GM12878 (cell line): ENCODE data around the gene ATP6V0D1. TPM values are rescaled to one million over a fixed set of nuclear protein-coding genes. Genes with fewer than 3 reads are reported as not detected.
A peak's percentile ranks its signal among the peaks of the same experiment; 100 is the strongest.

Experiments
- ATAC-seq: fragments of 200-7000 bp; cut with Tn5 transposase; 3 replicates; pipeline ENCODE4 v1.9.1; 2020; ENCODE audit warnings: mild to moderate bottlenecking, moderate library complexity
- BruUV-seq: library from RNA; stranded (reverse); fragments of 400-500 nt; replicated peaks from 2 replicates; lab custom pipeline; 2021; lab: Mats Ljungman, UMichigan
- CTCF ChIA-PET: fragments of 300-600 bp; sonication (Branson Sonifier 250); formaldehyde crosslinking; extraction: SDS; loops from one replicate; lab custom pipeline; 2021; ENCODE audit warnings: inconsistent platforms; lab: Yijun Ruan, JAX
- POLR2A ChIA-PET: fragments of 350-600 bp; formaldehyde crosslinking; extraction: SDS; loops from one replicate; lab custom pipeline; 2021; ENCODE audit warnings: inconsistent platforms; lab: Charles Lee
- RAD21 ChIA-PET: fragments of 300-600 bp; sonication (Branson Sonifier 250); formaldehyde crosslinking; loops from one replicate; lab custom pipeline; 2023; ENCODE audit warnings: antibody characterized with exemption; ENCODE audit not compliant: unreplicated experiment; lab: Charles Lee
- SMC1A ChIA-PET: fragments of 300-600 bp; sonication (Branson Sonifier 250); formaldehyde crosslinking; loops from one replicate; lab custom pipeline; 2023; ENCODE audit not compliant: unreplicated experiment, uncharacterized antibody; lab: Charles Lee
- DNase-seq: peaks from one replicate; pipeline ENCODE4 v3.0.0-alpha.2; 2011; ENCODE audit warnings: low read depth, low spot score
- FAIRE-seq: peaks from 3 replicates; lab custom pipeline; 2011; peaks lifted over from hg19 to GRCh38; lab: Jason Lieb, UNC
- H2AFZ ChIP-seq: 2 replicates; pipeline ENCODE4 v1.6.0; 2011; ENCODE audit warnings: low read depth, low read length, control low read depth; ENCODE audit not compliant: control insufficient read depth
- H3K27ac ChIP-seq: 2 replicates; pipeline ENCODE4 v1.5.1; 2011; ENCODE audit warnings: control low read depth; ENCODE audit not compliant: control insufficient read depth, insufficient read depth
- H3K27me3 ChIP-seq, 2 experiments: replicated peaks in 1 of 2; 2 replicates each; pipeline versions ENCODE4 v1.6.0 to v1.6.1; 2011; ENCODE audit warnings: low read length in 1 of 2; ENCODE audit not compliant: control insufficient read depth in 2 of 2, insufficient read depth in 2 of 2
- H3K36me3 ChIP-seq, 2 experiments: 2 replicates each; pipeline ENCODE4 v1.5.1; 2011; ENCODE audit warnings: low read length in 1 of 2; ENCODE audit not compliant: control insufficient read depth in 2 of 2, insufficient read depth in 2 of 2
- H3K4me1 ChIP-seq: 2 replicates; pipeline ENCODE4 v1.6.1; 2011; ENCODE audit warnings: mild to moderate bottlenecking, low read length, moderate library complexity, mixed read lengths; ENCODE audit not compliant: control insufficient read depth, insufficient read depth
- H3K4me2 ChIP-seq: 2 replicates; pipeline ENCODE4 v1.6.0; 2011; ENCODE audit warnings: control low read depth; ENCODE audit not compliant: control insufficient read depth, insufficient read depth
- H3K4me3 ChIP-seq: fragments of 200-600 bp; sonication (generic); 2 replicates; pipeline ENCODE4 v1.5.1; 2016
- H3K79me2 ChIP-seq: 2 replicates; pipeline ENCODE4 v1.6.0; 2011; ENCODE audit warnings: low read length; ENCODE audit not compliant: control insufficient read depth, insufficient read depth
- H3K9ac ChIP-seq: 2 replicates; pipeline ENCODE4 v1.8.0; 2011; ENCODE audit warnings: low read length, control low read depth, mixed read lengths; ENCODE audit not compliant: control insufficient read depth, insufficient read depth
- H3K9me3 ChIP-seq: replicated peaks from 3 replicates; pipeline ENCODE4 v1.5.1; 2011; ENCODE audit warnings: mild to moderate bottlenecking, low read length; ENCODE audit not compliant: control insufficient read depth, insufficient read depth
- H4K20me1 ChIP-seq: 2 replicates; pipeline ENCODE4 v1.6.0; 2011; ENCODE audit not compliant: control insufficient read depth, insufficient read depth
- GATAD2B ChIP-seq: fragments of 450-650 bp; conservative IDR thresholded peaks from 2 replicates; pipeline ENCODE4 v1.6.1; 2017; ENCODE audit warnings: low read depth, mild to moderate bottlenecking, moderate library complexity
- HCFC1 ChIP-seq: fragments of 150-350 bp; IDR thresholded peaks from 2 replicates; pipeline ENCODE4 v1.6.1; 2014; ENCODE audit warnings: low read length
- HDAC2 ChIP-seq: fragments of 200-600 bp; sonication (generic); IDR thresholded peaks from 2 replicates; pipeline ENCODE4 v1.6.1; 2017
- NFYB ChIP-seq: IDR thresholded peaks from 2 replicates; pipeline ENCODE4 v1.6.1; 2011; ENCODE audit warnings: low read depth, mild to moderate bottlenecking, low read length, improper control_type of control experiment, moderate library complexity; ENCODE audit not compliant: insufficient read depth
- NR2C1 ChIP-seq: fragments of 450-650 bp; IDR thresholded peaks from 2 replicates; pipeline ENCODE4 v1.6.1; 2017; ENCODE audit warnings: antibody characterized with exemption, mild to moderate bottlenecking, moderate library complexity
- PML ChIP-seq: IDR thresholded peaks from 2 replicates; pipeline ENCODE4 v1.6.1; 2012; ENCODE audit warnings: low read length, inconsistent platforms
- POLR2AphosphoS2 ChIP-seq: IDR thresholded peaks from 2 replicates; pipeline ENCODE4 v1.6.1; 2011; ENCODE audit warnings: low read depth, mild to moderate bottlenecking, low read length, improper control_type of control experiment, moderate library complexity
- RBBP5 ChIP-seq: fragments of 200-600 bp; sonication (generic); conservative IDR thresholded peaks from 2 replicates; pipeline ENCODE4 v1.6.1; 2016
- SIN3A ChIP-seq: IDR thresholded peaks from 2 replicates; pipeline ENCODE4 v1.6.1; 2012; ENCODE audit warnings: low read depth, low read length, improper control_type of control experiment
- SMAD1 ChIP-seq: fragments of 450-650 bp; IDR thresholded peaks from 2 replicates; pipeline ENCODE4 v1.6.1; 2018; ENCODE audit warnings: mild to moderate bottlenecking, low read depth; ENCODE audit not compliant: partially characterized antibody
- SRF ChIP-seq, 2 experiments: IDR thresholded peaks; 2 replicates each; pipeline ENCODE4 v1.6.1; 2011; ENCODE audit warnings: low read depth in 2 of 2, low read length in 2 of 2, mild to moderate bottlenecking in 1 of 2, moderate library complexity in 1 of 2
- WGBS: methylation state at CpG from one replicate; pipeline ENCODE4 v1.1.6; 2016; ENCODE audit warnings: low lambda C conversion rate; ENCODE audit not compliant: insufficient replicate concordance, insufficient coverage; ENCODE audit errors: missing lambda C conversion rate; 5-methylcytosine and 5-hydroxymethylcytosine counted together
- in situ Hi-C: fragments of 300-500 bp; cut with MboI; formaldehyde crosslinking; loops from 9 replicates; pipeline ENCODE4 v1.14.3; 2018; ENCODE audit warnings: mixed read lengths
- intact Hi-C: fragments of 100-400 bp; cut with micrococcal nuclease; formaldehyde crosslinking; loops from one replicate; pipeline ENCODE4 v1.14.2; 2022; ENCODE audit not compliant: unreplicated experiment
- polyA plus RNA-seq, 11 experiments: library from polyadenylated mRNA; depleted of rRNA in 4 of 11; unstranded in 6 of 11; stranded (reverse) in 5 of 11; fragments of >200 nt; fragmentation: Nextera tagmentation in 4 of 11; fragmentation: Illumina TruSeq in 1 of 11; extraction: Ambion mirVana in 4 of 11; extraction: Trizol in 1 of 11; gene quantifications; 1 replicate in 1 of 11; 2 replicates in 10 of 11; pipeline versions ENCODE4 v1.2.1 to v1.2.3, GENCODE V29; 2011 to 2016; ENCODE audit warnings: inconsistent platforms in 2 of 11, missing spikeins in 2 of 11, low read depth in 1 of 11
- total RNA-seq, 4 experiments: library from RNA; depleted of rRNA in 3 of 4; stranded (reverse); fragments of >200 nt in 3 of 4; fragmentation: Illumina TruSeq in 1 of 4; extraction: Trizol in 1 of 4; gene quantifications; 2 replicates each; pipeline versions ENCODE4 v1.2.1 to v1.2.3, GENCODE V29; 2013 to 2021
- TF ChIP-seq, protein P1 (sequence below): IDR thresholded peaks from 2 replicates; pipeline ENCODE4 v1.6.1; 2012; ENCODE audit warnings: low read depth, low read length, improper control_type of control experiment
- TF ChIP-seq, protein P2 (sequence below): fragments of 450-650 bp; IDR thresholded peaks from 2 replicates; pipeline ENCODE4 v1.6.1; 2018; ENCODE audit warnings: mild to moderate bottlenecking, low read depth, moderate library complexity; ENCODE audit not compliant: partially characterized antibody
- TF ChIP-seq, protein P3 (sequence below): fragments of 150-350 bp; IDR thresholded peaks from 2 replicates; pipeline ENCODE4 v1.6.1; 2014; ENCODE audit warnings: mild to moderate bottlenecking, low read depth, low read length
- TF ChIP-seq, protein P4 (sequence below): fragments of 450-650 bp; IDR thresholded peaks from 2 replicates; pipeline ENCODE4 v1.6.1; 2018; ENCODE audit warnings: borderline replicate concordance, mild to moderate bottlenecking; ENCODE audit not compliant: partially characterized antibody

The ATP6V0D1 gene
- total and polyA plus RNA-seq, 10 of the 15 experiments (the other 5 are each of a cell fraction or from before 2014, with no cell fraction given) = 28.1 to 141 (median 70.3) TPM

DNA sequence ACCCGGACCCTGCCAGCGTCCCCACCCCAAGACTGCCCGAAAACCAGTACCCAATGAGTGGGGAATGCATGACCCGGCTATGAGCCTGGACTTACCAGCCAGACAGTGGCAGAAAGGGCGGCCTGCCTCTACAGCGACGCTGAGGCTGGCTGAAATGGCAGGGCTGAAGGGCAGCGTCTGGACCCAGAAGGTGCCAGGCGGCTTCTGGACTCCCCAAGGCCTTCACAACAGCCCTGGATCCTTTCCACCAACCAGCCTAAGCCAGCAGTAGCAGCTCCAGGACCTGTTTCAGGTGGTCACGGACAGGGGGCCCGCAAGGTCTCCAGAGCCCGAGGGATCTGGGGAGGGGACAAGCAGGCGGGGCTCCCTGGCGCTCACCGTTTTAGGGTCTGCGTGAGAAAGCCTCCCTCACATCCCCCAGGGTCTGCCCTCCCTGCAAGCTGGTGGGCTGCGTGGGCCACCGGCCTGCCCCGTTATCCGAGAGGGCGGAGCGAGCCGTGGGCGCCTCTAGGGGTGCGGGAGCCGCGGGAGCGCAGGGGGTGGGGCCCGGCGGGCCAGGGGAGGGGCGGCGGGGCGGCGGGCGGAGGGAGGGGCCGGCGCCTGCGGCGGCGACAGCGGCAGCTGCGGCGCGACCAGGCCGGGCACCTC is 47.4 kb upstream of the ATP6V0D1 start, which contains the start of gene RIPOR1:
RIPOR1 (plus strand) TSS at position 608 of the 648 bp plus-strand sequence. CDS start 9,618 bp downstream, outside the sequence.
- H3K27me3 ChIP-seq = no peaks in the 10 kb centered on the region
- peaks cover 34% of the 10 kb centered on the region for H3K4me1 ChIP-seq
- intact Hi-C loops = loop anchor here (10.0 kb wide), 1 partner anchor 396 kb away; no protein-coding TSS in a partner anchor
- H3K4me3 ChIP-seq = peak within 1 kb of the TSS; percentile 90
- H3K36me3 ChIP-seq = no peaks in the 10 kb centered on the region
- no peak for FAIRE-seq
- no peaks in the 10 kb centered on the region; the same call in 1 of the 2 replicates for H3K79me2 ChIP-seq
- BruUV-seq = no TSS peak
- CTCF ChIA-PET = interaction anchor here (1.1 to 11.3 kb wide), 6 partner anchors 7 to 131 kb away, joined by 3 to 131 read pairs (median 6); partner anchors contain the start of genes ACD, CARMIL2 and CTCF
- DNase-seq = no peak
- in situ Hi-C loops = no loop called here
- H4K20me1 ChIP-seq = no peaks in the 10 kb centered on the region
- peak within 1 kb of the TSS; percentile 96 for H3K4me2 ChIP-seq
- no peak within 1 kb of the TSS; the same call in 1 of the 2 replicates for H3K27ac ChIP-seq
- WGBS = 56% methylated on average over 19 of the region's 45 CpGs
- POLR2A ChIA-PET = interaction anchor here (1.6 to 5.7 kb wide), 3 partner anchors 7 to 34 kb away, joined by 4 to 56 read pairs (median 25); partner anchors contain the start of gene CTCF
- peak within 1 kb of the TSS; percentile 61 for H3K9ac ChIP-seq
- SMC1A ChIA-PET = interaction anchor here (1.4 to 1.6 kb wide), 2 partner anchors 11 to 139 kb away, joined by 5 to 6 read pairs; partner anchors contain the start of genes C16orf86 and ENKD1
- peak within 1 kb of the TSS; percentile 50 for H2AFZ ChIP-seq
- RAD21 ChIA-PET = interaction anchor here (0.6 to 2.2 kb wide), 4 partner anchors 7 to 74 kb away, joined by 3 to 25 read pairs (median 8); partner anchors contain the start of gene ATP6V0D1
- H3K9me3 ChIP-seq = no peaks in the 10 kb centered on the region
- peak; percentile 49 for ATAC-seq
- TF ChIP-seq, protein P1, sequence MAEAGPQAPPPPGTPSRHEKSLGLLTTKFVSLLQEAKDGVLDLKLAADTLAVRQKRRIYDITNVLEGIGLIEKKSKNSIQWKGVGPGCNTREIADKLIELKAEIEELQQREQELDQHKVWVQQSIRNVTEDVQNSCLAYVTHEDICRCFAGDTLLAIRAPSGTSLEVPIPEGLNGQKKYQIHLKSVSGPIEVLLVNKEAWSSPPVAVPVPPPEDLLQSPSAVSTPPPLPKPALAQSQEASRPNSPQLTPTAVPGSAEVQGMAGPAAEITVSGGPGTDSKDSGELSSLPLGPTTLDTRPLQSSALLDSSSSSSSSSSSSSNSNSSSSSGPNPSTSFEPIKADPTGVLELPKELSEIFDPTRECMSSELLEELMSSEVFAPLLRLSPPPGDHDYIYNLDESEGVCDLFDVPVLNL = no peak
- TF ChIP-seq SIN3A (no peak), RBBP5 (no peak), GATAD2B (no peak), NFYB (no peak), HDAC2 (no peak), PML (no peak), SRF (IDR thresholded peaks at IDR 0.05; ENCODE audit: low read depth in 2 of 2, low read length in 2 of 2) (no peak), POLR2AphosphoS2 (no peak), HCFC1 (no peak), NR2C1 (no peak), SMAD1 (no peak)
- TF ChIP-seq, protein P2, sequence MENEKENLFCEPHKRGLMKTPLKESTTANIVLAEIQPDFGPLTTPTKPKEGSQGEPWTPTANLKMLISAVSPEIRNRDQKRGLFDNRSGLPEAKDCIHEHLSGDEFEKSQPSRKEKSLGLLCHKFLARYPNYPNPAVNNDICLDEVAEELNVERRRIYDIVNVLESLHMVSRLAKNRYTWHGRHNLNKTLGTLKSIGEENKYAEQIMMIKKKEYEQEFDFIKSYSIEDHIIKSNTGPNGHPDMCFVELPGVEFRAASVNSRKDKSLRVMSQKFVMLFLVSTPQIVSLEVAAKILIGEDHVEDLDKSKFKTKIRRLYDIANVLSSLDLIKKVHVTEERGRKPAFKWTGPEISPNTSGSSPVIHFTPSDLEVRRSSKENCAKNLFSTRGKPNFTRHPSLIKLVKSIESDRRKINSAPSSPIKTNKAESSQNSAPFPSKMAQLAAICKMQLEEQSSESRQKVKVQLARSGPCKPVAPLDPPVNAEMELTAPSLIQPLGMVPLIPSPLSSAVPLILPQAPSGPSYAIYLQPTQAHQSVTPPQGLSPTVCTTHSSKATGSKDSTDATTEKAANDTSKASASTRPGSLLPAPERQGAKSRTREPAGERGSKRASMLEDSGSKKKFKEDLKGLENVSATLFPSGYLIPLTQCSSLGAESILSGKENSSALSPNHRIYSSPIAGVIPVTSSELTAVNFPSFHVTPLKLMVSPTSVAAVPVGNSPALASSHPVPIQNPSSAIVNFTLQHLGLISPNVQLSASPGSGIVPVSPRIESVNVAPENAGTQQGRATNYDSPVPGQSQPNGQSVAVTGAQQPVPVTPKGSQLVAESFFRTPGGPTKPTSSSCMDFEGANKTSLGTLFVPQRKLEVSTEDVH = no peak
- TF ChIP-seq, protein P3, sequence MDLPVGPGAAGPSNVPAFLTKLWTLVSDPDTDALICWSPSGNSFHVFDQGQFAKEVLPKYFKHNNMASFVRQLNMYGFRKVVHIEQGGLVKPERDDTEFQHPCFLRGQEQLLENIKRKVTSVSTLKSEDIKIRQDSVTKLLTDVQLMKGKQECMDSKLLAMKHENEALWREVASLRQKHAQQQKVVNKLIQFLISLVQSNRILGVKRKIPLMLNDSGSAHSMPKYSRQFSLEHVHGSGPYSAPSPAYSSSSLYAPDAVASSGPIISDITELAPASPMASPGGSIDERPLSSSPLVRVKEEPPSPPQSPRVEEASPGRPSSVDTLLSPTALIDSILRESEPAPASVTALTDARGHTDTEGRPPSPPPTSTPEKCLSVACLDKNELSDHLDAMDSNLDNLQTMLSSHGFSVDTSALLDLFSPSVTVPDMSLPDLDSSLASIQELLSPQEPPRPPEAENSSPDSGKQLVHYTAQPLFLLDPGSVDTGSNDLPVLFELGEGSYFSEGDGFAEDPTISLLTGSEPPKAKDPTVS = no peak
- TF ChIP-seq, protein P4, sequence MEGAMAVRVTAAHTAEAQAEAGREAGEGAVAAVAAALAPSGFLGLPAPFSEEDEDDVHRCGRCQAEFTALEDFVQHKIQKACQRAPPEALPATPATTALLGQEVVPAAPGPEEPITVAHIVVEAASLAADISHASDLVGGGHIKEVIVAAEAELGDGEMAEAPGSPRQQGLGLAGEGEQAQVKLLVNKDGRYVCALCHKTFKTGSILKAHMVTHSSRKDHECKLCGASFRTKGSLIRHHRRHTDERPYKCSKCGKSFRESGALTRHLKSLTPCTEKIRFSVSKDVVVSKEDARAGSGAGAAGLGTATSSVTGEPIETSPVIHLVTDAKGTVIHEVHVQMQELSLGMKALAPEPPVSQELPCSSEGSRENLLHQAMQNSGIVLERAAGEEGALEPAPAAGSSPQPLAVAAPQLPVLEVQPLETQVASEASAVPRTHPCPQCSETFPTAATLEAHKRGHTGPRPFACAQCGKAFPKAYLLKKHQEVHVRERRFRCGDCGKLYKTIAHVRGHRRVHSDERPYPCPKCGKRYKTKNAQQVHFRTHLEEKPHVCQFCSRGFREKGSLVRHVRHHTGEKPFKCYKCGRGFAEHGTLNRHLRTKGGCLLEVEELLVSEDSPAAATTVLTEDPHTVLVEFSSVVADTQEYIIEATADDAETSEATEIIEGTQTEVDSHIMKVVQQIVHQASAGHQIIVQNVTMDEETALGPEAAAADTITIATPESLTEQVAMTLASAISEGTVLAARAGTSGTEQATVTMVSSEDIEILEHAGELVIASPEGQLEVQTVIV = no peak
